ENCODE measurements around the gene PAK6.

The PAK6 gene

GRCh38 chr15:40312370-40313158 is 73.7 kb downstream of the PAK6 start:
- no peak for DNase-seq (ENCODE audit: low spot score)

GRCh38 chr15:40313531-40314398 is 74.9 kb downstream of the PAK6 start:
- no peak for DNase-seq (ENCODE audit: low spot score)

DNA sequence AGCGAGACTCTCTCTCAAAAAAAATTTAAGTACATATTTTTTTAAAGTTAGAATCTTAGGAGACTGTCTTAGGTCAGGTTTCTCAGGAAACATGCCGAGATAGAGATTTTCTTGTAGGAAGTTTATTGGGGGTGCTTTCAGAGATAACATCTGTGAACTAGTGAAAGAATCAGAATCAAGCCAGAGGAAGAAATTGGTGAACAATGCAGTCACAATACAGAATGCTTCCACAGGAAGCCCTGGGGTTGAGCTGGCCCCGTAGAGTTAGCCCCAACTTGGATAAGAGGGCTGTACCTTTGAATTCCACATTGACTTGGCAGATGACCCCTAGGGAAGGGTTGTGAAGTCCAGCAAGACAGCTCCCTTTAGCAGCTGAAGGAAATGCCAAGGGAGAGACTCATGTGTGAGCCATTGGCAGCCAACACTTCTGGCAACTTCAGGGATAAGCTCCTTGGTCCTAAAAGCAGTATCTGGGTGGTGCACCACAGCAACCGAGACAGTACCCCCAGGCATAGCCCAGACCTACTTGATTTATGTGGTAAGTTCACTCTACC is 75.9 kb downstream of the PAK6 start:
- no peak for DNase-seq (ENCODE audit: low spot score)

DNA sequence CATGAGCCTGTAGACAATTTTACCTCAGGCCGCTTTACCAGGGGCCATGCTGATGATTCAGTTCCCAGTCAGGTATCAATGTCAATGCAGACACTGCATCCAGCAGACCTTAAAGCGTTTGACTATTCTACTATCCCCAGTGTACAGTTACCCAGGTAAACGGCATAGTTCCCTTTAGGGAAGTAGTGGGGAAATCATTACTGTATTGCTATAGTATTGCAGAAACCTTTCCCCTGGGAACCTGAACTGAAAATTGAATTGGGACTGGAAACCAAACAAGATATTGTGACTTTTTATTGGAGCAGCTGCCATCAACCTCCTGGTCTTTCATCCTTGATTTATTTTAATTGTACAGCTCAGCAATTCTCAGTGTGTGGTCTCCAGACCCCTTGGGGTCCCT is 78.1 kb downstream of the PAK6 start:
- DNase-seq (ENCODE audit: low spot score), result no peak

GRCh38 chr15:40317580-40317979 is 78.7 kb downstream of the PAK6 start:
- DNase-seq (ENCODE audit: low spot score), result no peak

DNA sequence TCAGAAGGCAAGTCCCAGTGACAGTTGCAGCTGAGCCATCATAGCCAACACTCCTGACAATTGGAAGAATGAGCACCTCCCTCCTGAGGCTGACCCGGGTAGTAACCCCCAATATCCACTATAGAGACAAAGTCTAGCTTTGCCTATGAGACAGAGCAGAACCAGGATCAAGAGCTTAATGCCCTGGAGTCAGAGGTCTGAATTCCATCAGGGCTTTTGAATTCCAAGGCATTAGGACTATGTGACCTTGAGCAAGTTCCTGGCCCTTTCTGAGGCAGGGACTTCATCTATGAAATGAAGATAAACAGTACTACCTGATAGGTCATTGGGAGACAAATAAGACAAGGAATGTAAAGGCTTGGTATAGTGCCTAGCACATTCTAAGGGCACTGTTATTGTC is 81.5 kb downstream of the PAK6 start:
- no peak for DNase-seq (ENCODE audit: low spot score)

- peak; percentile 80 for DNase-seq (ENCODE audit: low spot score)
Observed at GRCh38 chr15:40320931-40321371, 82.1 kb downstream of the PAK6 start.

DNA sequence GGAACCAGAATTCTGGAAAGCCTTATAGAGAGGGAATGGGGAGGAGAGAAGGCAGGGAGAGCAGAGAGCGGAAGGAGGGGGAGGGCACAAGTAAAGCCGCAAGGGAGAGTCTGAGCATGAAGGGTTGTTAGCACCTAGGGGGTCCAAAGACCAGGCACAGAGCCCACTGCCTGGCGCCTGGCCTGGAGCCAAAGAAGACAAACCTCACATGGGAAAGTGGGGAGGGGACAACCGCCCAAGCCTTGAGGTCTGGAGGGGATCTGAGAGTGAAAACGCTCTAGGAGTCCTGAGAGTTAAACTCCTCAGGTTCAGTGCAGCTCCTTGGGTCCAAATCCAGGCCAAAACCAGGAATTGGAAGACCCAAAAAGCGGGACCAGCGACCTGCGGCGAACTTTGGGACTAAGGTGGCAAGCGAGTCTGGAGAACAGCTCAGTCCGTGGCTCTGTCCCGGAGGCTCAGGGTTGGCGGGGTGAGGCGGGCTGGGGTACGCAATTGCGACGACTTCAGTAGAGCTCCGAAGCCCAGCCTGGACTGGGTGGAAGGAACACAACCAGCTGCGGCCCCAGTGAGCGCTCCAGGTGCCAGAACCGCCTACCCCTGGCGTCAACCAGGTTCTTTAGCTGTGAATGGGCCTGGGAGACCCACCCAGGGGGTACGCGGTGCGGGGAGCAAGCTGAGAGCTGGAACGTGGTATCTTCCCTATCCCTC is 83.8 kb downstream of the PAK6 start:
- no peak for DNase-seq (ENCODE audit: low spot score)

- DNase-seq (ENCODE audit: low spot score), result peak; percentile 70
Observed at GRCh38 chr15:40323239-40323952, 84.5 kb downstream of the PAK6 start, which contains the start of gene INAFM2. Gene INAFM2, plus strand, starts transcription at chr15:40323692. Its CDS starts 364 bp downstream, at chr15:40324056.

GRCh38 chr15:40323953-40324937 is 85.4 kb downstream of the PAK6 start:
- no peak for DNase-seq (ENCODE audit: low spot score)

- DNase-seq (ENCODE audit: low spot score), result no peak
Observed at GRCh38 chr15:40325188-40325587, 86.3 kb downstream of the PAK6 start.

DNA sequence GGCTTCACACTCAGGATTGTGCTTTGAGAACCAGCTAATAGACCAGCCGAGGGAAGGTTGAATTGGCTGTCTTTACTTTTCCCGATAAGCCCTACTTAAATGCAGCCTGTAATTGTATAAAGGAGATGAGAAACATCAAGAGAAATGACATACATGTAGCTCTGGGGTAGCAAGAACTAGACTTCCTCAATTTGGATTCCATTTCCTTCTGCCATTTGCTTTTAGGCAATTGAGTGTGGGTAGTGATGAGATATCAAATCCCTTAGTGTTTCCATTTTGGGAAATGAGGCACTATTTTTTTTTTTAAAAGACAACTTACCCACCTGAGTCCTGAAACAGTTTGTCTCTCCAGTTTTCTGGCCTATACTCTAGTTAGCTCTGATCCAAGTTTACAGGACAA is 86.8 kb downstream of the PAK6 start:
- DNase-seq (ENCODE audit: low spot score), result no peak
